Activated B cell treated with CpG ODN at 0.5 μM for 24 hours (primary cell): ENCODE data around the gene SLCO3A1. TPM values are rescaled to one million over a fixed set of nuclear protein-coding genes. Genes with fewer than 3 reads are reported as not detected.

ENCODE experiments used
- ATAC-seq: fragments of 200-7000 bp; cut with Tn5 transposase; one replicate; pipeline ENCODE4 v1.10.0; 2021; ENCODE audit warnings: low read depth, mild to moderate bottlenecking, moderate library complexity
- CTCF ChIA-PET: fragments of 350-600 bp; sonication (Branson Sonifier 250); formaldehyde crosslinking; loops from one replicate; lab custom pipeline; 2021; ENCODE audit warnings: antibody characterized with exemption; lab: Charles Lee
- POLR2A ChIA-PET: fragments of 350-600 bp; sonication (Branson Sonifier 250); formaldehyde crosslinking; loops from one replicate; lab custom pipeline; 2021; ENCODE audit warnings: antibody characterized with exemption; lab: Charles Lee
- DNase-seq: peaks from one replicate; pipeline ENCODE4 v3.0.0; 2022
- H3K27ac Mint-ChIP-seq: one replicate; pipeline ENCODE4 v1.8.0; 2020; ENCODE audit warnings: mixed read lengths
- H3K27me3 Mint-ChIP-seq: one replicate; pipeline ENCODE4 v1.8.0; 2021; ENCODE audit warnings: mixed read lengths
- H3K36me3 Mint-ChIP-seq: one replicate; pipeline ENCODE4 v1.8.0; 2021; ENCODE audit warnings: low read depth, mixed read lengths
- H3K4me1 Mint-ChIP-seq: one replicate; pipeline ENCODE4 v1.8.0; 2021; ENCODE audit warnings: mixed read lengths
- H3K4me3 Mint-ChIP-seq: one replicate; pipeline ENCODE4 v1.8.0; 2020; ENCODE audit warnings: mild to moderate bottlenecking, mixed read lengths
- H3K9me3 Mint-ChIP-seq: one replicate; pipeline ENCODE4 v1.8.0; 2020; ENCODE audit warnings: mixed read lengths
- CTCF ChIP-seq: fragments of 200-600 bp; IDR thresholded peaks from one replicate; pipeline ENCODE4 v1.8.0; 2022; ENCODE audit warnings: antibody characterized with exemption, mild to moderate bottlenecking
- intact Hi-C: fragments of 100-400 bp; cut with micrococcal nuclease; formaldehyde crosslinking; loops from one replicate; pipeline ENCODE4 v1.15.1; 2024
- total RNA-seq: library from RNA; stranded (reverse); gene quantifications from 2 replicates; pipeline ENCODE4 v1.2.3, GENCODE V29; 2022

Gene SLCO3A1
- total RNA-seq, 1 donor from 2014 or later = 0.82 TPM

- ATAC-seq = no peak
- Mint-ChIP-seq H3K9me3 (no peaks in the 10 kb centered on the region), H3K27me3 (no peaks in the 10 kb centered on the region), H3K4me1 (no peaks in the 10 kb centered on the region), H3K4me3 (no peak overlapping the region), H3K36me3 (no peaks in the 10 kb centered on the region), H3K27ac (no peak overlapping the region)
- no peak for TF ChIP-seq CTCF
- ChIA-PET POLR2A (no interaction called here), CTCF (no interaction called here)
- no peak for DNase-seq
- intact Hi-C loops = loop anchor here (5.0 kb wide), 1 partner anchor 193 kb away; no protein-coding TSS in a partner anchor
Observed at GRCh38 chr15:91884606-91885005, 31.1 kb downstream of the SLCO3A1 start.

- Mint-ChIP-seq H3K36me3 (no peaks in the 10 kb centered on the region), H3K27ac (no peak overlapping the region), H3K4me1 (no peaks in the 10 kb centered on the region), H3K4me3 (no peak overlapping the region), H3K27me3 (no peaks in the 10 kb centered on the region), H3K9me3 (no peaks in the 10 kb centered on the region)
- intact Hi-C loops = loop anchor here (5.0 kb wide), 1 partner anchor 192 kb away; no protein-coding TSS in a partner anchor
- ATAC-seq (no peak), DNase-seq (no peak)
- POLR2A ChIA-PET = no interaction called here
- no peak for TF ChIP-seq CTCF
- CTCF ChIA-PET = no interaction called here
Observed at GRCh38 chr15:91885054-91885453, 31.5 kb downstream of the SLCO3A1 start.

GRCh38 chr15:91885714-91886270 is 32.3 kb downstream of the SLCO3A1 start:
- Mint-ChIP-seq H3K4me1 (no peaks in the 10 kb centered on the region), H3K36me3 (no peaks in the 10 kb centered on the region), H3K4me3 (no peak overlapping the region), H3K27me3 (no peaks in the 10 kb centered on the region), H3K27ac (no peak overlapping the region), H3K9me3 (no peaks in the 10 kb centered on the region)
- ATAC-seq (no peak), DNase-seq (no peak)
- ChIA-PET POLR2A (no interaction called here), CTCF (no interaction called here)
- no peak for TF ChIP-seq CTCF
- intact Hi-C loops = loop anchor here (5.0 kb wide), 1 partner anchor 192 kb away; no protein-coding TSS in a partner anchor

GRCh38 chr15:91886878-91887277 is 33.4 kb downstream of the SLCO3A1 start:
- no peak for TF ChIP-seq CTCF
- ATAC-seq (no peak), DNase-seq (no peak)
- Mint-ChIP-seq H3K4me1 (no peaks in the 10 kb centered on the region), H3K9me3 (no peaks in the 10 kb centered on the region), H3K27me3 (no peaks in the 10 kb centered on the region), H3K27ac (no peak overlapping the region), H3K36me3 (no peaks in the 10 kb centered on the region), H3K4me3 (no peak overlapping the region)
- POLR2A ChIA-PET = no interaction called here
- CTCF ChIA-PET = no interaction called here
- intact Hi-C loops = loop anchor here (5.0 kb wide), 1 partner anchor 190 kb away; no protein-coding TSS in a partner anchor

- ChIA-PET POLR2A (no interaction called here), CTCF (no interaction called here)
- DNase-seq = no peak
- no peak for ATAC-seq
- Mint-ChIP-seq H3K4me1 (no peaks in the 10 kb centered on the region), H3K9me3 (no peaks in the 10 kb centered on the region), H3K36me3 (no peaks in the 10 kb centered on the region), H3K4me3 (no peak overlapping the region), H3K27me3 (no peaks in the 10 kb centered on the region), H3K27ac (no peak overlapping the region)
- TF ChIP-seq CTCF = no peak
- intact Hi-C loops = loop anchor here (5.0 kb wide), 1 partner anchor 190 kb away; no protein-coding TSS in a partner anchor
Observed at GRCh38 chr15:91887321-91887720, 33.8 kb downstream of the SLCO3A1 start.
